Erythroblast (primary cell): Measurements from ENCODE around the gene TMEM238.
"Not testable (repeated sequence)": the region's sequence is repeated elsewhere in the genome, so short reads cannot be mapped to it uniquely, and the experiment has no call there.

ENCODE experiments used
- GATA1 ChIP-seq: IDR thresholded peaks from 2 replicates; pipeline ENCODE4 v1.6.1; 2011; ENCODE audit warnings: low read depth, mild to moderate bottlenecking, control low read depth, low read length, moderate library complexity
- POLR2A ChIP-seq: IDR thresholded peaks from 2 replicates; pipeline ENCODE4 v1.6.1; 2011; ENCODE audit warnings: mild to moderate bottlenecking, low read length

GRCh38 chr19:55329791-55330190 lies 54.3 kb downstream of the TMEM238 start:
- not testable (repeated sequence) for TF ChIP-seq POLR2A, GATA1
